Osteoblast (primary cell): Measurements from ENCODE around the gene ELANE. TPM values are rescaled to one million over a fixed set of nuclear protein-coding genes. Genes with fewer than 3 reads are reported as not detected.
A peak's percentile ranks its signal among the peaks of the same experiment; 100 is the strongest.

Experiments used
- DNase-seq: peaks from one replicate; pipeline ENCODE4 v3.0.0; 2011; ENCODE audit warnings: low spot score, mixed read lengths; ENCODE audit not compliant: insufficient read length; ENCODE audit errors: missing footprints
- H2AFZ ChIP-seq: 2 replicates; pipeline ENCODE4 v1.6.0; 2011; ENCODE audit warnings: mild to moderate bottlenecking, low read length
- H3K27ac ChIP-seq: 2 replicates; pipeline ENCODE4 v1.5.1; 2011; ENCODE audit warnings: mild to moderate bottlenecking, low read depth, low read length, moderate library complexity
- H3K27me3 ChIP-seq: 2 replicates; pipeline ENCODE4 v1.6.0; 2012; ENCODE audit warnings: mild to moderate bottlenecking, control low read depth, inconsistent platforms, low read length, moderate library complexity; ENCODE audit not compliant: insufficient read depth
- H3K36me3 ChIP-seq: 2 replicates; pipeline ENCODE4 v1.5.1; 2011; ENCODE audit warnings: mild to moderate bottlenecking, low read length, control low read depth, moderate library complexity; ENCODE audit not compliant: insufficient read depth
- H3K4me1 ChIP-seq: 2 replicates; pipeline ENCODE4 v1.5.1; 2011; ENCODE audit warnings: mild to moderate bottlenecking, low read length, control low read depth, moderate library complexity; ENCODE audit not compliant: insufficient read depth
- H3K4me2 ChIP-seq: 2 replicates; pipeline ENCODE4 v1.6.0; 2011; ENCODE audit warnings: mild to moderate bottlenecking, low read length; ENCODE audit not compliant: insufficient read depth
- H3K4me3 ChIP-seq: fragments of 200-600 bp; sonication (generic); 3 replicates; pipeline ENCODE4 v1.5.1; 2012; ENCODE audit warnings: mild to moderate bottlenecking, low read length, inconsistent platforms; ENCODE audit not compliant: insufficient read depth
- H3K79me2 ChIP-seq: 2 replicates; pipeline ENCODE4 v1.6.0; 2012; ENCODE audit warnings: mild to moderate bottlenecking, low read length, control low read depth, inconsistent platforms; ENCODE audit not compliant: insufficient read depth
- H3K9me3 ChIP-seq: 2 replicates; pipeline ENCODE4 v1.5.1; 2011; ENCODE audit warnings: low read depth, low read length, control low read depth
- H4K20me1 ChIP-seq: 2 replicates; pipeline ENCODE4 v1.6.0; 2012; ENCODE audit warnings: mild to moderate bottlenecking, low read length, control low read depth; ENCODE audit not compliant: insufficient read depth
- CTCF ChIP-seq: IDR thresholded peaks from 2 replicates; pipeline ENCODE4 v1.5.1; 2011; ENCODE audit warnings: mild to moderate bottlenecking, low read depth, low read length, moderate library complexity; ENCODE audit errors: extremely low read depth
- total RNA-seq: library from RNA; depleted of rRNA; stranded (reverse); fragments of >200 nt; gene quantifications from 2 replicates; pipeline ENCODE4 v1.2.3, GENCODE V29; 2012

ELANE gene
- total RNA-seq, 1 donor = 0.36 TPM

- no peak for TF ChIP-seq CTCF
- Histone ChIP-seq H4K20me1 (peaks cover 73% of the 10 kb centered on the region), H3K4me2 (no peak overlapping the region), H3K27ac (no peak overlapping the region), H3K27me3 (no peaks in the 10 kb centered on the region), H3K4me1 (no peaks in the 10 kb centered on the region), H3K36me3 (peaks cover 86% of the 10 kb centered on the region), H3K4me3 (no peak overlapping the region), H2AFZ (no peak overlapping the region), H3K79me2 (peaks cover 75% of the 10 kb centered on the region), H3K9me3 (no peaks in the 10 kb centered on the region)
- DNase-seq = peak; percentile 83
Observed at GRCh38 chr19:808423-808775, 43.7 kb upstream of the ELANE start.

GRCh38 chr19:810077-810855 lies 41.8 kb upstream of the ELANE start:
- H2AFZ ChIP-seq = no peak overlapping the region
- H4K20me1 ChIP-seq = peaks cover 58% of the 10 kb centered on the region
- H3K4me1 ChIP-seq = no peaks in the 10 kb centered on the region
- no peak overlapping the region for H3K4me2 ChIP-seq
- H3K4me3 ChIP-seq = no peak overlapping the region
- H3K9me3 ChIP-seq = no peaks in the 10 kb centered on the region
- peaks cover 67% of the 10 kb centered on the region for H3K36me3 ChIP-seq
- H3K27me3 ChIP-seq = no peaks in the 10 kb centered on the region
- DNase-seq = peak; percentile 88
- TF ChIP-seq CTCF = no peak
- peaks cover 57% of the 10 kb centered on the region for H3K79me2 ChIP-seq
- no peak overlapping the region for H3K27ac ChIP-seq

DNA sequence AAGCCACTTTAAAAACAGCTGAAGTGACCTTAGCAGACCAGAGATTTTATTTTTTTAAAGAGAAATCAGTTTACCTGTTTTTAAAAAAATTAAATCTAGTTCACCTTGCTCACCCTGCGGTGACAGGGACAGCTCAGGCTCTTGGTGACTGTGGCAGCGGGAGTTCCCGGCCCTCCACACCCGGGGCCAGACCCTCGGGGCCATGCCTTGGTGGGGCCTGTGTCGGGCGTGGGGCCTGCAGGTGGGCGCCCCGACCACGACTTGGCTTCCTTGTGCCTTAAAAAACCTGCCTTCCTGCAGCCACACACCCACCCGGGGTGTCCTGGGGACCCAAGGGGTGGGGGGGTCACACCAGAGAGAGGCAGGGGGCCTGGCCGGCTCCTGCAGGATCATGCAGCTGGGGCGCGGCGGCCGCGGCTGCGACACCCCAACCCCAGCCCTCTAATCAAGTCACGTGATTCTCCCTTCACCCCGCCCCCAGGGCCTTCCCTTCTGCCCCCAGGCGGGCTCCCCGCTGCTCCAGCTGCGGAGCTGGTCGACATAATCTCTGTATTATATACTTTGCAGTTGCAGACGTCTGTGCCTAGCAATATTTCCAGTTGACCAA lies 41.1 kb upstream of the ELANE start:
- TF ChIP-seq CTCF = no peak
- peaks cover 49% of the 10 kb centered on the region for H3K79me2 ChIP-seq
- peaks cover 51% of the 10 kb centered on the region for H4K20me1 ChIP-seq
- DNase-seq = peak; percentile 86
- no peaks in the 10 kb centered on the region for H3K27me3 ChIP-seq
- no peaks in the 10 kb centered on the region for H3K9me3 ChIP-seq
- H3K27ac ChIP-seq = no peak overlapping the region
- no peak overlapping the region for H2AFZ ChIP-seq
- peaks cover 60% of the 10 kb centered on the region for H3K36me3 ChIP-seq
- no peaks in the 10 kb centered on the region for H3K4me1 ChIP-seq
- H3K4me2 ChIP-seq = no peak overlapping the region
- H3K4me3 ChIP-seq = no peak overlapping the region

DNA sequence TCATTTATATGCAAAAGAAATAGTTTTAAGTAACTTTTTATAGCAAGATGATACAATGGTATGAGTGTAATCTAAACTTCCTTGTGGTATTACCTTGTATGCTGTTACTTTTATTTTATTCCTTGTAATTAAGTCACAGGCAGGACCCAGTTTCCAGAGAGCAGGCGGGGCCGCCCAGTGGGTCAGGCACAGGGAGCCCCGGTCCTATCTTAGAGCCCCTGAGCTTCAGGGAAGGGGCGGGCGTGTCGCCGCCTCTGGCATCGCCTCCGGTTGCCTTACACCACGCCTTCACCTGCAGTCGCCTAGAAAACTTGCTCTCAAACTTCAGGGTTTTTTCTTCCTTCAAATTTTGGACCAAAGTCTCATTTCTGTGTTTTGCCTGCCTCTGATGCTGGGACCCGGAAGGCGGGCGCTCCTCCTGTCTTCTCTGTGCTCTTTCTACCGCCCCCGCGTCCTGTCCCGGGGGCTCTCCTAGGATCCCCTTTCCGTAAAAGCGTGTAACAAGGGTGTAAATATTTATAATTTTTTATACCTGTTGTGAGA lies 40.5 kb upstream of the ELANE start:
- Histone ChIP-seq H4K20me1 (peaks cover 47% of the 10 kb centered on the region), H3K79me2 (peaks cover 44% of the 10 kb centered on the region), H3K4me1 (no peaks in the 10 kb centered on the region), H3K4me3 (no peak overlapping the region), H3K9me3 (no peaks in the 10 kb centered on the region), H3K36me3 (peaks cover 55% of the 10 kb centered on the region), H3K27ac (no peak overlapping the region), H2AFZ (no peak overlapping the region), H3K4me2 (no peak overlapping the region), H3K27me3 (no peaks in the 10 kb centered on the region)
- DNase-seq = peak; percentile 88
- no peak for TF ChIP-seq CTCF
